BLaER1 treated with 17β-estradiol and CSF1 and Interleukin-3, amounts not matched to agents 10 nM and 100 nM (cell line): ENCODE results near the gene TNKS1BP1.

Experiments used
- H3K27ac ChIP-seq, 11 experiments: shearing (Covaris generic); formaldehyde crosslinking; 2 replicates each; pipeline ENCODE4 v1.8.1; 2022
- H3K27me3 ChIP-seq, 11 experiments: shearing (Covaris generic); formaldehyde crosslinking; 2 replicates each; pipeline ENCODE4 v1.8.1; 2022
- H3K36me3 ChIP-seq, 11 experiments: shearing (Covaris generic); formaldehyde crosslinking; 2 replicates each; pipeline ENCODE4 v1.8.1; 2022
- H3K4me1 ChIP-seq, 10 experiments: shearing (Covaris generic); formaldehyde crosslinking; 2 replicates each; pipeline ENCODE4 v1.8.1; 2022
- H3K4me2 ChIP-seq, 11 experiments: shearing (Covaris generic); formaldehyde crosslinking; 2 replicates each; pipeline ENCODE4 v1.8.1; 2022
- H3K4me3 ChIP-seq, 10 experiments: shearing (Covaris generic); formaldehyde crosslinking; 2 replicates each; pipeline ENCODE4 v1.8.1; 2022
- H3K9ac ChIP-seq, 11 experiments: shearing (Covaris generic); formaldehyde crosslinking; 2 replicates each; pipeline ENCODE4 v1.8.1; 2022
- H3K9me3 ChIP-seq, 11 experiments: shearing (Covaris generic); formaldehyde crosslinking; replicated peaks in 1 of 11; 2 replicates each; pipeline ENCODE4 v1.8.1; 2022
- H4K20me1 ChIP-seq, 11 experiments: shearing (Covaris generic); formaldehyde crosslinking; 2 replicates each; pipeline ENCODE4 v1.8.1; 2022
- Cebpa-rat ChIP-seq, 11 experiments: shearing (Covaris generic); IDR thresholded peaks; 2 replicates each; pipeline ENCODE4 v1.8.1; 2022

The TNKS1BP1 gene

GRCh38 chr11:57260937-57261783 is 63.6 kb downstream of the TNKS1BP1 start:
- Histone ChIP-seq H3K36me3 (no peaks in the 10 kb centered on the region), H4K20me1 (no peaks in the 10 kb centered on the region), H3K9ac (no peak overlapping the region), H3K27me3 (no peaks in the 10 kb centered on the region), H3K4me1 (peaks cover 0 to 6% (median 0%) of the 10 kb centered on the region in 10 experiments; a peak in 2 of 20 replicates), H3K4me2 (no peak overlapping the region), H3K4me3 (no peak overlapping the region), H3K9me3 (peaks cover 22 to 51% (median 33%) of the 10 kb centered on the region in 11 experiments), H3K27ac (no peak overlapping the region)
- TF ChIP-seq Cebpa-rat (IDR thresholded peaks at IDR 0.05), result peak in 1 of 11 experiments; percentile 49; a peak in 2 of 22 replicates

- Histone ChIP-seq H4K20me1 (no peaks in the 10 kb centered on the region), H3K9ac (no peak overlapping the region), H3K27ac (no peak overlapping the region), H3K4me3 (no peak overlapping the region), H3K36me3 (no peaks in the 10 kb centered on the region), H3K9me3 (peaks cover 0 to 23% (median 13%) of the 10 kb centered on the region in 11 experiments; a peak in 17 of 22 replicates), H3K27me3 (0 out of 22 replicates have a peak, but pooled peaks cover 0 to 3% (median 0%) of the 10 kb centered on the region in 11 experiments), H3K4me1 (peaks cover 0 to 6% (median 0%) of the 10 kb centered on the region in 10 experiments; a peak in 2 of 20 replicates), H3K4me2 (no peak overlapping the region)
- TF ChIP-seq Cebpa-rat (IDR thresholded peaks at IDR 0.05), result no peak
Measured at GRCh38 chr11:57256119-57256518, 68.6 kb downstream of the TNKS1BP1 start.

GRCh38 chr11:57255618-57256017 is 69.1 kb downstream of the TNKS1BP1 start:
- no peak overlapping the region for H3K9ac ChIP-seq
- H3K9me3 ChIP-seq, result peaks cover 0 to 23% (median 13%) of the 10 kb centered on the region in 11 experiments; a peak in 17 of 22 replicates
- H3K27ac ChIP-seq, result no peak overlapping the region
- no peak for TF ChIP-seq Cebpa-rat (IDR thresholded peaks at IDR 0.05)
- no peak overlapping the region for H3K4me2 ChIP-seq
- H3K4me1 ChIP-seq, result peaks cover 0 to 6% (median 0%) of the 10 kb centered on the region in 10 experiments; a peak in 2 of 20 replicates
- no peaks in the 10 kb centered on the region for H4K20me1 ChIP-seq
- H3K27me3 ChIP-seq, result 0 out of 22 replicates have a peak, but pooled peaks cover 0 to 3% (median 0%) of the 10 kb centered on the region in 11 experiments
- no peaks in the 10 kb centered on the region for H3K36me3 ChIP-seq
- no peak overlapping the region for H3K4me3 ChIP-seq

- Histone ChIP-seq H3K27me3 (0 out of 22 replicates have a peak, but pooled peaks cover 0 to 3% (median 0%) of the 10 kb centered on the region in 11 experiments), H3K4me2 (no peak overlapping the region), H4K20me1 (no peaks in the 10 kb centered on the region), H3K4me3 (no peak overlapping the region), H3K4me1 (peaks cover 0 to 6% (median 0%) of the 10 kb centered on the region in 10 experiments; a peak in 2 of 20 replicates), H3K27ac (no peak overlapping the region), H3K9ac (no peak overlapping the region), H3K9me3 (peaks cover 0 to 23% (median 13%) of the 10 kb centered on the region in 11 experiments; a peak in 17 of 22 replicates), H3K36me3 (no peaks in the 10 kb centered on the region)
- TF ChIP-seq Cebpa-rat (IDR thresholded peaks at IDR 0.05), result no peak
Measured at GRCh38 chr11:57254631-57255030, 70.1 kb downstream of the TNKS1BP1 start.

GRCh38 chr11:57251491-57252104 is 73.2 kb downstream of the TNKS1BP1 start:
- peaks cover 0 to 6% (median 0%) of the 10 kb centered on the region in 10 experiments; a peak in 4 of 20 replicates for H3K4me1 ChIP-seq
- H3K36me3 ChIP-seq, result no peaks in the 10 kb centered on the region
- TF ChIP-seq Cebpa-rat (IDR thresholded peaks at IDR 0.05), result no peak
- H3K4me3 ChIP-seq, result no peak overlapping the region
- no peak overlapping the region for H3K9ac ChIP-seq
- H3K9me3 ChIP-seq, result peaks cover 0 to 4% (median 3%) of the 10 kb centered on the region in 11 experiments; a peak in 9 of 22 replicates
- 0 out of 22 replicates have a peak, but pooled peaks cover 0 to 3% (median 0%) of the 10 kb centered on the region in 11 experiments for H3K27me3 ChIP-seq
- H4K20me1 ChIP-seq, result no peaks in the 10 kb centered on the region
- no peak overlapping the region for H3K4me2 ChIP-seq
- no peak overlapping the region for H3K27ac ChIP-seq

- H3K4me3 ChIP-seq, result no peak overlapping the region
Measured at GRCh38 chr11:57251037-57251436, 73.7 kb downstream of the TNKS1BP1 start.

More at GRCh38 chr11:57251037-57251436, 73.7 kb downstream of the TNKS1BP1 start:
- H3K36me3 ChIP-seq, result no peaks in the 10 kb centered on the region
- no peak overlapping the region for H3K9ac ChIP-seq
- H3K4me1 ChIP-seq, result peaks cover 0 to 6% (median 0%) of the 10 kb centered on the region in 10 experiments; a peak in 4 of 20 replicates
- H3K27ac ChIP-seq, result no peak overlapping the region
- 0 out of 22 replicates have a peak, but pooled peaks cover 0 to 3% (median 0%) of the 10 kb centered on the region in 11 experiments for H3K27me3 ChIP-seq
- no peaks in the 10 kb centered on the region for H4K20me1 ChIP-seq
- no peak for TF ChIP-seq Cebpa-rat (IDR thresholded peaks at IDR 0.05)
- no peaks in the 10 kb centered on the region for H3K9me3 ChIP-seq
- no peak overlapping the region for H3K4me2 ChIP-seq
